Fibroblast of the conjunctiva (primary cell): Measurements from ENCODE around the gene BABAM1.
"Not testable (repeated sequence)": the region's sequence is repeated elsewhere in the genome, so short reads cannot be mapped to it uniquely, and the experiment has no call there.

Source experiments
- DNase-seq: peaks from one replicate; pipeline ENCODE4 v3.0.0-alpha.2; 2010; ENCODE audit warnings: low read depth

The BABAM1 gene

GRCh38 chr19:17243830-17244617 lies 23.2 kb upstream of the BABAM1 start:
- DNase-seq: no peak

GRCh38 chr19:17244618-17245534 lies 22.4 kb upstream of the BABAM1 start:
- DNase-seq: no peak

- DNase-seq: no peak
Measured at GRCh38 chr19:17245535-17245984, 21.7 kb upstream of the BABAM1 start, which contains the start of gene NR2F6. Gene NR2F6, minus strand, starts transcription at chr19:17245919. Its CDS starts 699 bp downstream, at chr19:17245220.

GRCh38 chr19:17246681-17247425 lies 20.4 kb upstream of the BABAM1 start:
- DNase-seq: no peak

GRCh38 chr19:17248011-17248776 lies 19.0 kb upstream of the BABAM1 start:
- no peak for DNase-seq

GRCh38 chr19:17249887-17250548 lies 17.2 kb upstream of the BABAM1 start:
- DNase-seq: no peak

- DNase-seq: no peak
Measured at GRCh38 chr19:17254636-17255035, 12.6 kb upstream of the BABAM1 start.

- DNase-seq: no peak
Measured at GRCh38 chr19:17255150-17255621, 12.1 kb upstream of the BABAM1 start.

- no peak for DNase-seq
Measured at GRCh38 chr19:17256130-17256529, 11.1 kb upstream of the BABAM1 start.

- no peak for DNase-seq
Measured at GRCh38 chr19:17259118-17259780, 8.0 kb upstream of the BABAM1 start.

GRCh38 chr19:17259934-17260333 lies 7.3 kb upstream of the BABAM1 start:
- DNase-seq: no peak

GRCh38 chr19:17260842-17261325 lies 6.4 kb upstream of the BABAM1 start:
- peak; percentile 38 for DNase-seq

GRCh38 chr19:17262557-17262956 lies 4.7 kb upstream of the BABAM1 start:
- no peak for DNase-seq

- no peak for DNase-seq
Measured at GRCh38 chr19:17263712-17264640, 3.3 kb upstream of the BABAM1 start.

GRCh38 chr19:17264641-17264979 lies 2.6 kb upstream of the BABAM1 start, which contains the start of gene USHBP1:
Gene USHBP1, minus strand, starts transcription at chr19:17264745. Its CDS starts 446 bp downstream, at chr19:17264299.
- no peak for DNase-seq

- no peak for DNase-seq
Measured at GRCh38 chr19:17266026-17266425, 1.2 kb upstream of the BABAM1 start.

- DNase-seq: no peak
Measured at GRCh38 chr19:17266589-17266974, 661 bp upstream of the BABAM1 start.

GRCh38 chr19:17268754-17269153 lies 1.5 kb downstream of the BABAM1 start:
- no peak for DNase-seq

- DNase-seq: not testable (repeated sequence)
Measured at GRCh38 chr19:17274892-17275291, 7.6 kb downstream of the BABAM1 start.
